ENCODE measurements around the gene KIF26B.

KIF26B gene

DNA sequence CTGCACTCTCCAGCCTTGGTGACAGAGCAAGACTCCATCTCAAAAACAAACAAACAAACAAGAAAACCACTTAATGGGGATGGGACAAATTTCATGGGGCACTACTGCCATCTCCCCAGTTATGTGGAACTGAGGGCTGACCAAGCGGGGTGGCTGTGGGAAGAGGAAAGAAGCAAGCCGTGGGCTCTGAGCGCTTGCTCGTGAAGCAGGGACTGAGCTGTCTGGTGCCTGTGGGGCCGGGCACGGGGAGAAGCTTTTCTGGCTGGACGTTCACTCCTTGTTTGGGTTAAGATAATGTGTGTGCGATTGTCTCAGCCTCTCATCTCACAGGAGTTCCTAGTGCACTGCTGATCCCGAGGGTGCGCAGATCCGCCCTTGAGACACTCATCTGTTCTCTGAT lies 22.0 kb upstream of the KIF26B start:
- FAIRE-seq (no peak), DNase-seq (ENCODE audit: insufficient read length, low spot score) (no peak)
- TF ChIP-seq, protein P1, sequence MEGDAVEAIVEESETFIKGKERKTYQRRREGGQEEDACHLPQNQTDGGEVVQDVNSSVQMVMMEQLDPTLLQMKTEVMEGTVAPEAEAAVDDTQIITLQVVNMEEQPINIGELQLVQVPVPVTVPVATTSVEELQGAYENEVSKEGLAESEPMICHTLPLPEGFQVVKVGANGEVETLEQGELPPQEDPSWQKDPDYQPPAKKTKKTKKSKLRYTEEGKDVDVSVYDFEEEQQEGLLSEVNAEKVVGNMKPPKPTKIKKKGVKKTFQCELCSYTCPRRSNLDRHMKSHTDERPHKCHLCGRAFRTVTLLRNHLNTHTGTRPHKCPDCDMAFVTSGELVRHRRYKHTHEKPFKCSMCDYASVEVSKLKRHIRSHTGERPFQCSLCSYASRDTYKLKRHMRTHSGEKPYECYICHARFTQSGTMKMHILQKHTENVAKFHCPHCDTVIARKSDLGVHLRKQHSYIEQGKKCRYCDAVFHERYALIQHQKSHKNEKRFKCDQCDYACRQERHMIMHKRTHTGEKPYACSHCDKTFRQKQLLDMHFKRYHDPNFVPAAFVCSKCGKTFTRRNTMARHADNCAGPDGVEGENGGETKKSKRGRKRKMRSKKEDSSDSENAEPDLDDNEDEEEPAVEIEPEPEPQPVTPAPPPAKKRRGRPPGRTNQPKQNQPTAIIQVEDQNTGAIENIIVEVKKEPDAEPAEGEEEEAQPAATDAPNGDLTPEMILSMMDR (IDR thresholded peaks at IDR 0.05; ENCODE audit: insufficient read depth, missing control alignments) = no peak

DNA sequence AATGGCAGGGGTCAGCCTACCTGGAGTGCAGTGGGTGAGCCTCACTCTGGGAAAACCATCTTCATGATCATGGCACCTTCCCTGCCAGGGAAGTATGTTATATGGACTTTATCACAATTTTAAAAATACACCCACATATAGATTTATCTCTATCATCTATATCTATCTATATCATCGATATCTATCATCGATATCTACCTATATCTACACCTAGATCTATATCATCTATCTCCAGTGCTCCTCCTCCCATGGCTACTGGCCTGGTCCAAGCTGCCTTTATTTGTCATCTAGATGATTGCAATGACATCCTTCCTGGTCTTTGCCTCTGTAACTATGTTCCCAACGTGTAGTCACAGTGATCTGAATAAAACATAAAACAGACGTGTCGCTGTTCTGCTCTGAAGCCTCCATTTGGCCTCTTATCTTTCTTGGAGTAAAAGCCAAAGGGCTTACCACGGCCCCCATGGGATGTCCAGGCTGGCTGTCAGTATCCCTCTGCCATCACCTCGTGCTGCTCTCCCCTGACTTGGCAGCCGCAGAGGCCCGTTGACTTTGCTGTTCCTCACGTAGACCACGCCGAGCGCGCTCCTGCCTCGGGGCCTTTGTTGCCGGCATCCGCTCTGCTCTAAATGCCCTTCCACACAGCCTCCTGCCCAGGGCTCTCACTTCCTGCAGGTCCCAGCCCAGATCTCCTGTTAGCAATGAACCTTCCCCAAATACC lies 20.6 kb upstream of the KIF26B start:
- TF ChIP-seq, protein P1 (IDR thresholded peaks at IDR 0.05; ENCODE audit: insufficient read depth, missing control alignments) = no peak
- FAIRE-seq = no peak
- no peak for DNase-seq (ENCODE audit: insufficient read length, low spot score)

DNA sequence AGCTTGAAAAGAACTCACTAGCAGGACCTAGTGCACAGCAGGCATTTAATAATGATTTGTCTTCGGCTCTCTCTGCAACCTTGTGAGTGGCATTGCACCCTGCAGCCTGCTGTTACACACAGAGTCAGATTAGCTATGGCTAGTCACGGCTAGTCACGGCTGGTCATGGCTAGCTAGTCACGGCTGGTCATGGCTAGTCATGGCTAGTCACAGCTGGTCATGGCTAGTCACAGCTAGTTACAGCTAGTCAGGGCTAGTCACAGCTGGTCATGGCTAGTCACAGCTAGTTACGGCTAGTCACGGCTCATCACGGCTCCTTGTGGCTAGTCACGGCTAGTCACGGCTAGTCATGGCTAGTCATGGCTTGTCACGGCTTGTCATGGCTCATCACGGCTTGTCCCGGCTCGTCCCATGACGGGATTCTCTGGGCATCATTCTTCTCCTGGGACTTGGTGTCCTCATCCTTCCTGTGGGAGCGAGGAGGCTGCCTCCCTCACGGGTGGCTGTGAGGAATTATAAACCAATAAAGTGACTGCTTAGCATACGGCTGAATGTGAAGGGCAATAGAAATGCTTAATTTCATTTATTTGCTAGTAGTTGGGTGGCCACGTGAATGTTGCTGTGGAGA lies 12.5 kb upstream of the KIF26B start:
- no peak for DNase-seq (ENCODE audit: insufficient read length, low spot score)
- no peak for FAIRE-seq
- TF ChIP-seq, protein P1 (IDR thresholded peaks at IDR 0.05; ENCODE audit: insufficient read depth, missing control alignments) = no peak

DNA sequence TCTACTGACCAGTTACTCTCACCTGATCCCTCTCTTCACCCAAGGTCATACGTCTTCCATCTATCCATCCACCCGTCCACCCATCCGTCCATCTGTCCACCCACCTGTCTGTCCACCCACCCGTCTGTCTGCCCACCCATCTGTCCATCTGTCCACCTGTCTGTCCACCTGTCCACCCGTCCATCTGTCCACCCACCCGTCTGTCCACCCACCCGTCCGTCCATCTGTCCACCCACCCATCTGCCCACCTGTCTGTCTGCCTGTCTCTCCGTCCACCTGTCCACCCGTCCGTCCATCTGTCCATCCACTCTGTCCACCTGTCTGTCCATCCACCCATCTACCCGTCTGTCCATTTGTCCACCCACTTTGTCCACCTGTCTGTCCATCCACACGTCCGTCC lies 11.8 kb upstream of the KIF26B start:
- FAIRE-seq (no peak), DNase-seq (ENCODE audit: insufficient read length, low spot score) (no peak)
- TF ChIP-seq, protein P1 (IDR thresholded peaks at IDR 0.05; ENCODE audit: insufficient read depth, missing control alignments) = no peak

DNA sequence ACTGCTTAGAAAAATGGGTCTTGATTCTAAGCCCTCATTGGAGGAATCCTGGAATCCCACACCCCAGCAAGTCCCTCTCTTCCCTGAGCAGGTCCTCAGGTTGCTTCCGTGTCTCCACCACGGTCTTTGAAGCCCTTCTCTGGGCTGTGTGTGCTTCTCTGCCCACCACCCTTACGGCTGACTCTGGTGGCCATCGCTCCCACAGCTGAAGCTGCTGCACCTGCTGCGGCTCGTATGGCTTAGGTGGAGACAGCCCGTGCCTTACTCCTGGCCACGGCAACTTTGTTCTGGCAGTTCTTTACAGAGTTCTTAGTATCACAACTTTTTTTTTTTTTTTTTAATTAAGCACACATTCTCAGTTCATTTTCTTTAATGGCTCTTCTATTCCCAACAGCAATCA lies 10.9 kb upstream of the KIF26B start:
- DNase-seq (ENCODE audit: insufficient read length, low spot score) = no peak
- TF ChIP-seq, protein P1 (IDR thresholded peaks at IDR 0.05; ENCODE audit: insufficient read depth, missing control alignments) = no peak
- no peak for FAIRE-seq

DNA sequence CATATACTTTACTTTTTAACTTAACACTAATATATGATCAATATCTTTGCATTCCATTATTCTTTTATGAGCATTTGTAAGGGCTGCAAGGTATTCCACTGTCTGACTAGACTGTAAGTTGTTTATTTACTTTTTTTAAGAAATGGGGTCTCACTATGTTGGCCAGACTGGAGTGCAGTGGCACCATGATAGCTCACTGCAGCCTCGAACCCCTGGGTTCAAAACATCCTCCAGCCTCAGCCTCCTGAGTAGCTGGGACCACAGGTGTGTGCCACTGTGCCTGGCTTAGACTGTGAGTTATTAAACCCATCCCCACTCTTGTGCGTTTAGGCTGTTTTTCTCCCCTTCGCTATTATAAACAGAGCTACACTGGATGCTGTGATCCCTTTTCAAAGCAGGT lies 6.7 kb upstream of the KIF26B start:
- DNase-seq (ENCODE audit: insufficient read length, low spot score) (no peak), FAIRE-seq (no peak)
- TF ChIP-seq, protein P1 (IDR thresholded peaks at IDR 0.05; ENCODE audit: insufficient read depth, missing control alignments) = no peak

DNA sequence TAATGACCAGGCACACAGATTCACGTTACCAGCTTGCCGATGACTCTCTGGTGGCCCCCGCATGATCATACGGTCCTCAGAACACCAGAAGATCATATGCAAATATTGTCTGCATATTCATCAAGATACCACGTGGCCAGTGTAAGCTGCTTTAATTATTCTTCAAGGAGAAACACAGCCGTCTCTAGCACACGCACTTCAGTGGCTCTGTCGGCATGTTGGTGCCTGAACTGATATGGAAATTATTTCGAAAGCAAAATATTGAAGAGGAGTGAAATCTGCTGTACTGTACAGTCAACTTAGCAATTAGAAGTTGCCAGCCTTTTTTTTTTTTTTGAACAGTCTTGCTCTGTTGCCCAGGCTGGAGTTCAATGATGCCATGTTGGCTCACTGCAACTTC lies 5.9 kb upstream of the KIF26B start:
- DNase-seq (ENCODE audit: insufficient read length, low spot score) (no peak), FAIRE-seq (no peak)
- TF ChIP-seq, protein P1 (IDR thresholded peaks at IDR 0.05; ENCODE audit: insufficient read depth, missing control alignments) = no peak
